Neural cell (in vitro differentiated cells): Measurements from ENCODE around the gene DPYD.

ENCODE experiments used
- EP300 ChIP-seq: fragments of 450-650 bp; conservative IDR thresholded peaks from 2 replicates; pipeline ENCODE4 v1.6.1; 2014; ENCODE audit warnings: antibody characterized with exemption, mild to moderate bottlenecking, moderate library complexity; ENCODE audit not compliant: poor library complexity, severe bottlenecking
- POLR2AphosphoS5 ChIP-seq: IDR thresholded peaks from 2 replicates; pipeline ENCODE4 v1.6.1; 2012
- TAF1 ChIP-seq: IDR thresholded peaks from 2 replicates; pipeline ENCODE4 v1.6.1; 2012; ENCODE audit warnings: low read depth
- TF ChIP-seq, protein P1 (sequence below): fragments of 450-650 bp; IDR thresholded peaks from 2 replicates; pipeline ENCODE4 v1.5.1; 2014; ENCODE audit warnings: antibody characterized with exemption, mild to moderate bottlenecking, moderate library complexity; ENCODE audit not compliant: poor library complexity, severe bottlenecking

- TF ChIP-seq, protein P1, sequence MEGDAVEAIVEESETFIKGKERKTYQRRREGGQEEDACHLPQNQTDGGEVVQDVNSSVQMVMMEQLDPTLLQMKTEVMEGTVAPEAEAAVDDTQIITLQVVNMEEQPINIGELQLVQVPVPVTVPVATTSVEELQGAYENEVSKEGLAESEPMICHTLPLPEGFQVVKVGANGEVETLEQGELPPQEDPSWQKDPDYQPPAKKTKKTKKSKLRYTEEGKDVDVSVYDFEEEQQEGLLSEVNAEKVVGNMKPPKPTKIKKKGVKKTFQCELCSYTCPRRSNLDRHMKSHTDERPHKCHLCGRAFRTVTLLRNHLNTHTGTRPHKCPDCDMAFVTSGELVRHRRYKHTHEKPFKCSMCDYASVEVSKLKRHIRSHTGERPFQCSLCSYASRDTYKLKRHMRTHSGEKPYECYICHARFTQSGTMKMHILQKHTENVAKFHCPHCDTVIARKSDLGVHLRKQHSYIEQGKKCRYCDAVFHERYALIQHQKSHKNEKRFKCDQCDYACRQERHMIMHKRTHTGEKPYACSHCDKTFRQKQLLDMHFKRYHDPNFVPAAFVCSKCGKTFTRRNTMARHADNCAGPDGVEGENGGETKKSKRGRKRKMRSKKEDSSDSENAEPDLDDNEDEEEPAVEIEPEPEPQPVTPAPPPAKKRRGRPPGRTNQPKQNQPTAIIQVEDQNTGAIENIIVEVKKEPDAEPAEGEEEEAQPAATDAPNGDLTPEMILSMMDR: no peak
- TF ChIP-seq EP300: no peak
- TF ChIP-seq POLR2AphosphoS5: no peak
- no peak for TF ChIP-seq TAF1
These were observed 9.3 kb downstream of the DPYD start for GRCh38 chr1:97911266-97912215.
